ENCODE results near the gene B4GALNT4.

- TF ChIP-seq CTCF (IDR thresholded peaks at IDR 0.05; ENCODE audit: low read length) (no peak), EZH2 (optimal IDR thresholded peaks at IDR 0.05; ENCODE audit: low read depth, low read length) (no peak), EZH2phosphoT487 (IDR thresholded peaks at IDR 0.05; ENCODE audit: low read length) (no peak)
Observed at GRCh38 chr11:387193-387793, 18.0 kb downstream of the B4GALNT4 start.
